GM12891 (cell line): ENCODE measurements around the gene HTR4.

ENCODE experiments used
- POLR2A ChIP-seq: IDR thresholded peaks from 2 replicates; pipeline ENCODE4 v1.6.1; 2011; ENCODE audit warnings: low read depth, low read length, control low read depth
- POLR2AphosphoS5 ChIP-seq: IDR thresholded peaks from 2 replicates; pipeline ENCODE4 v1.6.1; 2011; ENCODE audit warnings: low read depth, low read length, control low read depth
- POU2F2 ChIP-seq: IDR thresholded peaks from 2 replicates; pipeline ENCODE4 v1.6.1; 2011; ENCODE audit warnings: low read depth, mild to moderate bottlenecking, control low read depth, low read length, moderate library complexity

DNA sequence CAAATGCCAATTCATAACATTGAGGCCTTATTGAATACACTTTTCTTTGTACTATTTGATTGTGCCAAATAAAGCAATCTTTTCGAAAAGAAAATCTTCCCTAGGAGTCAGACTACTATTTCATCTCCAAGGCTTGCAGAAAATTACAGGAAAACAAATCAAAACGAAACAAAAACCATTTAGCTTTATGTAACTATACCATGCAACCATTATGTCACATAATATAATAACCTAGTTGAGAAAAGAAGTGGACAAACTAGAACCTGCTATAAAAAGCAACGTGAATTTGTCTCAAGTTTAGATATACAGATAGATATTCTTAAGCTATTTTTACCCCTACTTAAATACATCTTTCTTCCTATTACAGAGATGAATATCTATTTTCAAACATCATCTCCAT, 18.0 kb downstream of the HTR4 start:
- TF ChIP-seq POLR2A (no peak), POLR2AphosphoS5 (no peak), POU2F2 (no peak)
